WTC11 (cell line): ENCODE measurements around the gene ALKBH8. TPM values are rescaled to one million over a fixed set of nuclear protein-coding genes. Genes with fewer than 3 reads are reported as not detected.

Experiments used
- ATAC-seq: fragments of 200-7000 bp; cut with Tn5 transposase; 2 replicates; pipeline ENCODE4 v1.10.0; 2021; ENCODE audit warnings: mild to moderate bottlenecking, moderate library complexity
- CTCF ChIA-PET: fragments of 300-600 bp; sonication (Branson Sonifier 250); formaldehyde crosslinking; loops from one replicate; lab custom pipeline; 2021; ENCODE audit warnings: antibody characterized with exemption; lab: Charles Lee
- POLR2A ChIA-PET: fragments of 350-600 bp; sonication (Branson Sonifier 250); formaldehyde crosslinking; loops from one replicate; lab custom pipeline; 2021; ENCODE audit warnings: antibody characterized with exemption; lab: Charles Lee
- DNase-seq: peaks from one replicate; pipeline ENCODE4 v3.0.0; 2021; ENCODE audit warnings: low spot score
- H3K27ac Mint-ChIP-seq: 2 replicates; pipeline ENCODE4 v1.8.0; 2021; ENCODE audit warnings: mixed read lengths
- H3K27me3 Mint-ChIP-seq: 2 replicates; pipeline ENCODE4 v1.8.0; 2021; ENCODE audit warnings: low read depth, mild to moderate bottlenecking, moderate library complexity, mixed read lengths
- H3K36me3 Mint-ChIP-seq: 2 replicates; pipeline ENCODE4 v1.8.0; 2021; ENCODE audit warnings: mixed read lengths
- H3K4me1 Mint-ChIP-seq: 2 replicates; pipeline ENCODE4 v1.8.0; 2022; ENCODE audit warnings: mixed read lengths
- H3K4me3 Mint-ChIP-seq: 2 replicates; pipeline ENCODE4 v1.8.0; 2021; ENCODE audit warnings: mild to moderate bottlenecking, moderate library complexity, mixed read lengths
- H3K9me3 Mint-ChIP-seq: 2 replicates; pipeline ENCODE4 v1.8.0; 2021; ENCODE audit warnings: mixed read lengths
- AFF4 ChIP-seq: sonication (generic); formaldehyde crosslinking; IDR thresholded peaks from 2 replicates; pipeline ENCODE4 v1.8.1; 2023; ENCODE audit warnings: mild to moderate bottlenecking, missing genetic modification reagents, borderline replicate concordance
- ARID4B ChIP-seq: sonication (generic); formaldehyde crosslinking; IDR thresholded peaks from 2 replicates; pipeline ENCODE4 v1.8.0; 2023; ENCODE audit warnings: missing genetic modification reagents, mild to moderate bottlenecking, borderline replicate concordance
- ATF1 ChIP-seq: sonication (generic); formaldehyde crosslinking; IDR thresholded peaks from 2 replicates; pipeline ENCODE4 v1.8.1; 2023; ENCODE audit warnings: mild to moderate bottlenecking, moderate library complexity, missing genetic modification reagents
- CDX4 ChIP-seq: fragments of 250-450 bp; sonication (Bioruptor Pico); IDR thresholded peaks from 2 replicates; pipeline ENCODE4 v1.9.0; 2021; ENCODE audit warnings: moderate library complexity, mild to moderate bottlenecking, inconsistent platforms, borderline replicate concordance
- CREM ChIP-seq: sonication (generic); formaldehyde crosslinking; IDR thresholded peaks from 2 replicates; pipeline ENCODE4 v1.8.1; 2022; ENCODE audit warnings: mild to moderate bottlenecking, missing genetic modification reagents, moderate library complexity
- E2F1 ChIP-seq: sonication (generic); formaldehyde crosslinking; IDR thresholded peaks from 2 replicates; pipeline ENCODE4 v1.8.0; 2022; ENCODE audit warnings: mild to moderate bottlenecking, missing genetic modification reagents
- ELF4 ChIP-seq: sonication (generic); formaldehyde crosslinking; IDR thresholded peaks from 2 replicates; pipeline ENCODE4 v1.8.1; 2022; ENCODE audit warnings: low read depth, mild to moderate bottlenecking, moderate library complexity, missing genetic modification reagents
- IRF2 ChIP-seq: sonication (generic); formaldehyde crosslinking; IDR thresholded peaks from 2 replicates; pipeline ENCODE4 v1.8.0; 2022; ENCODE audit warnings: low read depth, missing genetic modification reagents, borderline replicate concordance
- KAT7 ChIP-seq: sonication (generic); formaldehyde crosslinking; IDR thresholded peaks from 2 replicates; pipeline ENCODE4 v1.8.1; 2023; ENCODE audit warnings: missing genetic modification reagents, mild to moderate bottlenecking, borderline replicate concordance
- MAX ChIP-seq: sonication (generic); formaldehyde crosslinking; IDR thresholded peaks from 2 replicates; pipeline ENCODE4 v1.8.0; 2022; ENCODE audit warnings: mild to moderate bottlenecking, missing genetic modification reagents
- MYBL2 ChIP-seq: sonication (generic); formaldehyde crosslinking; IDR thresholded peaks from 2 replicates; pipeline ENCODE4 v1.8.1; 2023; ENCODE audit warnings: mild to moderate bottlenecking, moderate library complexity, missing genetic modification reagents
- NFATC4 ChIP-seq: fragments of 250-450 bp; sonication (Bioruptor Pico); IDR thresholded peaks from 2 replicates; pipeline ENCODE4 v1.9.0; 2021; ENCODE audit warnings: mild to moderate bottlenecking
- NR3C1 ChIP-seq: sonication (generic); formaldehyde crosslinking; conservative IDR thresholded peaks from 2 replicates; pipeline ENCODE4 v1.8.1; 2023; ENCODE audit warnings: low read depth, mild to moderate bottlenecking, missing genetic modification reagents
- RORB ChIP-seq: fragments of 250-450 bp; sonication (Bioruptor Pico); IDR thresholded peaks from 2 replicates; pipeline ENCODE4 v1.9.0; 2021; ENCODE audit warnings: mild to moderate bottlenecking
- SMAD4 ChIP-seq: sonication (generic); formaldehyde crosslinking; IDR thresholded peaks from 2 replicates; pipeline ENCODE4 v1.8.0; 2022; ENCODE audit warnings: mild to moderate bottlenecking, missing genetic modification reagents
- SP1 ChIP-seq: sonication (generic); formaldehyde crosslinking; conservative IDR thresholded peaks from 2 replicates; pipeline ENCODE4 v1.8.1; 2022; ENCODE audit warnings: missing genetic modification reagents
- TEAD1 ChIP-seq: sonication (generic); formaldehyde crosslinking; IDR thresholded peaks from 2 replicates; pipeline ENCODE4 v1.8.0; 2022; ENCODE audit warnings: mild to moderate bottlenecking, missing genetic modification reagents
- TEAD4 ChIP-seq: sonication (generic); formaldehyde crosslinking; IDR thresholded peaks from 2 replicates; pipeline ENCODE4 v1.8.0; 2022; ENCODE audit warnings: mild to moderate bottlenecking, missing genetic modification reagents
- ZNF219 ChIP-seq: sonication (generic); formaldehyde crosslinking; IDR thresholded peaks from 2 replicates; pipeline ENCODE4 v1.8.0; 2023; ENCODE audit warnings: missing genetic modification reagents, mild to moderate bottlenecking, borderline replicate concordance
- ZNF317 ChIP-seq: sonication (generic); formaldehyde crosslinking; IDR thresholded peaks from 2 replicates; pipeline ENCODE4 v1.8.1; 2023; ENCODE audit warnings: low read depth, mild to moderate bottlenecking, moderate library complexity, missing genetic modification reagents, borderline replicate concordance
- total RNA-seq: library from RNA; stranded (reverse); gene quantifications from 3 replicates; pipeline ENCODE4 v1.2.3, GENCODE V29; 2021
- TF ChIP-seq, protein P1 (sequence below): sonication (generic); formaldehyde crosslinking; IDR thresholded peaks from 2 replicates; pipeline ENCODE4 v1.8.0; 2022; ENCODE audit warnings: mild to moderate bottlenecking, missing genetic modification reagents
- TF ChIP-seq, protein P2 (sequence below): sonication (generic); formaldehyde crosslinking; IDR thresholded peaks from 2 replicates; pipeline ENCODE4 v1.8.0; 2022; ENCODE audit warnings: mild to moderate bottlenecking, missing genetic modification reagents

The ALKBH8 gene
- total RNA-seq, 1 experiment from 2014 or later, result 9.5 TPM

DNA sequence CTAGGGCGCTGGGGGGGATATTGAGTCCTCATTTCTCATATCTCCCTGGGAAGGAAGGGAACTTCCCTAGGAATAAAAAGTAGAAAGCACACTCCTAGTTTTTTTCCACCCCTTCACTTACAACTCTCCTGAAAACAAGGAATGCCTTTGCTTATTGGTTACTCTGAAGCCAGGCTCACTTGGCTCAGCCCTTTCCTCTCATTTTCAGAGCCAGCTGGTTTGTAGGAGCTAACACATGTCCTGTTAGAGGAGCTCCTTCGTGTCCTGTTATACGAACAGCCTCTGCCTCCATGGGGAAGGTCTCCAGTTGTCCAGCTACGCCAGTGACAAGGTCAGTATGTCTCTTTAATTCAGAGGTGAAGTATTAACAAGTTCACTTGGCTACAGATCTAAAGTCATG is 17.6 kb downstream of the ALKBH8 start:
- no peak for ATAC-seq

GRCh38 chr11:107545101-107545514 is 20.4 kb downstream of the ALKBH8 start:
- ATAC-seq, result no peak
- TF ChIP-seq E2F1 (CRISPR knock-in tag) (no peak), TEAD4 (CRISPR knock-in tag) (no peak), SMAD4 (CRISPR knock-in tag) (no peak), IRF2 (CRISPR knock-in tag) (no peak), SP1 (CRISPR knock-in tag) (no peak), MAX (no peak), CREM (no peak), MYBL2 (CRISPR knock-in tag) (no peak), ELF4 (CRISPR knock-in tag) (no peak), AFF4 (CRISPR knock-in tag) (no peak), CDX4 (CRISPR knock-in tag) (no peak), NR3C1 (CRISPR knock-in tag) (no peak), ZNF219 (CRISPR knock-in tag) (no peak), TEAD1 (CRISPR knock-in tag) (no peak), ATF1 (CRISPR knock-in tag) (no peak), ZNF317 (CRISPR knock-in tag) (no peak), ARID4B (no peak)
- TF ChIP-seq, protein P1, sequence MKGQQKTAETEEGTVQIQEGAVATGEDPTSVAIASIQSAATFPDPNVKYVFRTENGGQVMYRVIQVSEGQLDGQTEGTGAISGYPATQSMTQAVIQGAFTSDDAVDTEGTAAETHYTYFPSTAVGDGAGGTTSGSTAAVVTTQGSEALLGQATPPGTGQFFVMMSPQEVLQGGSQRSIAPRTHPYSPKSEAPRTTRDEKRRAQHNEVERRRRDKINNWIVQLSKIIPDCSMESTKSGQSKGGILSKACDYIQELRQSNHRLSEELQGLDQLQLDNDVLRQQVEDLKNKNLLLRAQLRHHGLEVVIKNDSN (CRISPR knock-in tag), result no peak

More for the DNA sequence above, 17.6 kb downstream of the ALKBH8 start:
- H3K36me3 Mint-ChIP-seq, result peaks cover 11% of the 10 kb centered on the region
- no peak overlapping the region for H3K4me3 Mint-ChIP-seq
- ChIA-PET CTCF (interaction anchor here (0.7 to 1.9 kb wide), 3 partner anchors 15 to 193 kb away, joined by 3 to 5 read pairs (median 3); no protein-coding TSS in a partner anchor), POLR2A (no interaction called here)
- TF ChIP-seq KAT7 (CRISPR knock-in tag) (no peak), RORB (no peak), ZNF317 (CRISPR knock-in tag) (no peak), NFATC4 (CRISPR knock-in tag) (no peak), ELF4 (CRISPR knock-in tag) (no peak)
- TF ChIP-seq, protein P2, sequence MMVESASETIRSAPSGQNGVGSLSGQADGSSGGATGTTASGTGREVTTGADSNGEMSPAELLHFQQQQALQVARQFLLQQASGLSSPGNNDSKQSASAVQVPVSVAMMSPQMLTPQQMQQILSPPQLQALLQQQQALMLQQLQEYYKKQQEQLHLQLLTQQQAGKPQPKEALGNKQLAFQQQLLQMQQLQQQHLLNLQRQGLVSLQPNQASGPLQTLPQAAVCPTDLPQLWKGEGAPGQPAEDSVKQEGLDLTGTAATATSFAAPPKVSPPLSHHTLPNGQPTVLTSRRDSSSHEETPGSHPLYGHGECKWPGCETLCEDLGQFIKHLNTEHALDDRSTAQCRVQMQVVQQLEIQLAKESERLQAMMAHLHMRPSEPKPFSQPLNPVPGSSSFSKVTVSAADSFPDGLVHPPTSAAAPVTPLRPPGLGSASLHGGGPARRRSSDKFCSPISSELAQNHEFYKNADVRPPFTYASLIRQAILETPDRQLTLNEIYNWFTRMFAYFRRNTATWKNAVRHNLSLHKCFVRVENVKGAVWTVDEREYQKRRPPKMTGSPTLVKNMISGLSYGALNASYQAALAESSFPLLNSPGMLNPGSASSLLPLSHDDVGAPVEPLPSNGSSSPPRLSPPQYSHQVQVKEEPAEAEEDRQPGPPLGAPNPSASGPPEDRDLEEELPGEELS (CRISPR knock-in tag), result no peak
- H3K4me1 Mint-ChIP-seq, result no peaks in the 10 kb centered on the region
- no peaks in the 10 kb centered on the region for H3K27me3 Mint-ChIP-seq
- no peak for DNase-seq
- H3K9me3 Mint-ChIP-seq, result no peaks in the 10 kb centered on the region
- no peak overlapping the region for H3K27ac Mint-ChIP-seq

More at GRCh38 chr11:107545101-107545514, 20.4 kb downstream of the ALKBH8 start:
- H3K4me3 Mint-ChIP-seq, result no peak overlapping the region
- no peak overlapping the region for H3K27ac Mint-ChIP-seq
- no peaks in the 10 kb centered on the region for H3K27me3 Mint-ChIP-seq
- no peaks in the 10 kb centered on the region for H3K4me1 Mint-ChIP-seq
- CTCF ChIA-PET, result no interaction called here
- POLR2A ChIA-PET, result no interaction called here
- H3K9me3 Mint-ChIP-seq, result no peaks in the 10 kb centered on the region
- no peak for DNase-seq
- H3K36me3 Mint-ChIP-seq, result peaks cover 2% of the 10 kb centered on the region; the same call in 1 of the 2 replicates
